ENCODE measurements around the gene NGLY1. TPM values are rescaled to one million over a fixed set of nuclear protein-coding genes. Genes with fewer than 3 reads are reported as not detected.

Gene NGLY1
- total and polyA plus RNA-seq, 2 of the 8 experiments (the other 6 are each of a cell fraction or from before 2014, with no cell fraction given) = 3.1 to 24.8 TPM

GRCh38 chr3:25787689-25788088, 4.4 kb upstream of the NGLY1 start:
- Histone ChIP-seq H3K23ac (ENCODE audit: insufficient read length) (no peak overlapping the region), H4K5ac (ENCODE audit: insufficient read length, low read depth, low read length) (no peak overlapping the region), H2BK12ac (ENCODE audit: low read depth, low read length) (no peak overlapping the region), H3K4ac (replicated peaks; ENCODE audit: insufficient read length, low read depth, low read length) (no peak overlapping the region), H2BK5ac (ENCODE audit: low read depth, low read length) (no peak overlapping the region), H4K20me1 (replicated peaks in 1 of 2; ENCODE audit: control insufficient read depth in 1 of 2, insufficient read depth in 2 of 2, low read length in 2 of 2) (no peaks in the 10 kb centered on the region), H3K18ac (ENCODE audit: extremely low read depth, low read length) (no peak overlapping the region), H2BK15ac (ENCODE audit: low read length) (no peak overlapping the region), H4K8ac (ENCODE audit: extremely low read depth, insufficient read depth, low read length) (no peak overlapping the region), H2AFZ (ENCODE audit: low read length) (no peak overlapping the region), H2AK5ac (ENCODE audit: low read depth, low read length) (no peak overlapping the region), H3K9ac (replicated peaks in 1 of 4; ENCODE audit: extremely low read depth in 1 of 4, low read depth in 3 of 4, low read length in 3 of 4) (no peak overlapping the region), H3K4me3 (ENCODE audit: extremely low read depth in 1 of 4, insufficient read depth in 2 of 4, low read depth in 3 of 4, low read length in 4 of 4) (no peak overlapping the region), H4K91ac (replicated peaks; ENCODE audit: insufficient read length, low read length) (no peak overlapping the region), H3K79me2 (ENCODE audit: control insufficient read depth in 1 of 2, insufficient read depth in 2 of 2, low read length in 2 of 2) (no peaks in the 10 kb centered on the region), H3K4me2 (ENCODE audit: insufficient read depth in 1 of 2, low read depth in 2 of 2, low read length in 2 of 2) (no peak overlapping the region), H3K79me1 (ENCODE audit: low read depth, low read length) (no peaks in the 10 kb centered on the region), H3K36me3 (ENCODE audit: control insufficient read depth in 2 of 4, insufficient read depth in 4 of 4, low read length in 3 of 4) (no peaks in the 10 kb centered on the region), H2BK120ac (replicated peaks; ENCODE audit: low read depth, low read length) (no peak overlapping the region), H3K23me2 (ENCODE audit: low read depth, low read length) (peaks cover 8% of the 10 kb centered on the region; the same call in 1 of the 2 replicates), H3K56ac (replicated peaks; ENCODE audit: insufficient read length, low read depth, low read length) (no peak overlapping the region), H2BK20ac (ENCODE audit: low read length) (no peak overlapping the region), H3K27ac (ENCODE audit: low read depth, low read length) (no peak overlapping the region), H3K9me3 (ENCODE audit: insufficient read depth in 2 of 2, low read depth in 1 of 2, low read length in 1 of 2) (no peaks in the 10 kb centered on the region), H3K27me3 (replicated peaks in 1 of 4; ENCODE audit: control insufficient read depth in 3 of 4, extremely low read depth in 1 of 4, insufficient read depth in 3 of 4, low read length in 3 of 4) (no peaks in the 10 kb centered on the region; a peak in 2 of 7 replicates), H3K4me1 (replicated peaks in 1 of 4; ENCODE audit: control insufficient read depth in 3 of 4, insufficient read depth in 4 of 4, low read length in 3 of 4) (peaks cover 0 to 2% (median 0%) of the 10 kb centered on the region in 4 experiments; a peak in 1 of 7 replicates), H3K14ac (ENCODE audit: insufficient read length) (no peak overlapping the region)
- FAIRE-seq = no peak
- DNase-seq (ENCODE audit: low read depth in 1 of 2, low spot score in 2 of 2) = no peak
- POLR2A ChIA-PET (ENCODE audit: partially characterized antibody) = no interaction called here
- CTCF ChIA-PET (ENCODE audit: partially characterized antibody) = interaction anchor here (0.6 to 1.0 kb wide), 2 partner anchors 19 to 139 kb away, joined by 3 to 4 read pairs; no protein-coding TSS in a partner anchor
- TF ChIP-seq ATF3 (IDR thresholded peaks at IDR 0.05; ENCODE audit: insufficient read depth, low read depth, low read length) (no peak), E2F6 (IDR thresholded peaks at IDR 0.05) (no peak), CBX8 (IDR thresholded peaks at IDR 0.05; ENCODE audit: borderline replicate concordance, low read depth, low read length) (no peak), EZH2 (IDR thresholded peaks at IDR 0.05; ENCODE audit: low read depth, low read length, severe bottlenecking) (no peak), POLR2A (IDR thresholded peaks at IDR 0.05; ENCODE audit: control extremely low read depth in 1 of 2, low read depth in 2 of 2, low read length in 2 of 2) (no peak), EP300 (IDR thresholded peaks at IDR 0.05; ENCODE audit: borderline replicate concordance in 1 of 2, low read depth in 2 of 2, low read length in 2 of 2) (no peak)
- 92% methylated on average over 3 of the region's 3 CpGs; no CpG with 5 or more reads in 1 of the 2 experiments for WGBS, 2 experiments (ENCODE audit: extremely low coverage in 1 of 2, insufficient coverage in 1 of 2, insufficient read length in 1 of 2, insufficient replicate concordance in 2 of 2, low coverage in 1 of 2, low lambda C conversion rate in 2 of 2, missing lambda C conversion rate in 1 of 2)
